ENCODE results near the gene FIBP. TPM values are rescaled to one million over a fixed set of nuclear protein-coding genes. Genes with fewer than 3 reads are reported as not detected.
A peak's percentile ranks its signal among the peaks of the same experiment; 100 is the strongest.

FIBP gene
- total and polyA plus RNA-seq, 10 of the 15 experiments (the other 5 are each of a cell fraction or from before 2014, with no cell fraction given) = 65.1 to 182 (median 94.6) TPM

GRCh38 chr11:65886826-65887722, 1.2 kb downstream of the FIBP start:
- H3K4me1 ChIP-seq (ENCODE audit: control insufficient read depth, insufficient read depth, low read length) = peaks cover 23% of the 10 kb centered on the region
- in situ Hi-C loops (cut with MboI) = no loop called here

More at GRCh38 chr11:65886826-65887722, 1.2 kb downstream of the FIBP start:
- Histone ChIP-seq H3K27ac (ENCODE audit: control insufficient read depth, insufficient read depth) (peak overlapping the region; percentile 70; the same call in 1 of the 2 replicates), H3K4me2 (ENCODE audit: control insufficient read depth, insufficient read depth) (peak overlapping the region; percentile 88), H3K79me2 (ENCODE audit: control insufficient read depth, insufficient read depth, low read length) (peaks cover 37% of the 10 kb centered on the region), H3K27me3 (replicated peaks in 1 of 2; ENCODE audit: control insufficient read depth in 2 of 2, insufficient read depth in 2 of 2, low read length in 1 of 2) (no peaks in the 10 kb centered on the region), H2AFZ (ENCODE audit: control insufficient read depth, low read depth, low read length) (no peak overlapping the region), H4K20me1 (ENCODE audit: control insufficient read depth, insufficient read depth) (no peaks in the 10 kb centered on the region), H3K9ac (ENCODE audit: control insufficient read depth, insufficient read depth, low read length) (peak overlapping the region; percentile 73), H3K4me3 (peak overlapping the region; percentile 90), H3K9me3 (replicated peaks; ENCODE audit: control insufficient read depth, insufficient read depth, low read length) (no peaks in the 10 kb centered on the region), H3K36me3 (ENCODE audit: control insufficient read depth in 2 of 2, insufficient read depth in 2 of 2, low read length in 1 of 2) (peaks cover 12 to 25% of the 10 kb centered on the region in 2 experiments)
- 68% methylated on average over 13 of the region's 14 CpGs for WGBS (ENCODE audit: insufficient coverage, insufficient replicate concordance, low lambda C conversion rate, missing lambda C conversion rate)
- POLR2A ChIA-PET = interaction anchor here (0.6 to 4.9 kb wide), 10 partner anchors 9 to 143 kb away, joined by 3 to 62 read pairs (median 7); partner anchors contain the start of genes BANF1, CFL1, EIF1AD and MUS81
- no TSS peak for BruUV-seq (replicated peaks)
- no peak for DNase-seq (ENCODE audit: low read depth, low spot score)
- intact Hi-C loops (cut with micrococcal nuclease; ENCODE audit: unreplicated experiment) = no loop called here
- ATAC-seq = no peak
- CTCF ChIA-PET = interaction anchor here (0.6 to 11.0 kb wide), 17 partner anchors 12 to 399 kb away, joined by 3 to 167 read pairs (median 7); partner anchors contain the start of genes CFL1, FOSL1, MUS81 and RNASEH2C
- no peak for TF ChIP-seq ZNF687 (IDR thresholded peaks at IDR 0.05)
- TF ChIP-seq FOXM1 (IDR thresholded peaks at IDR 0.05; ENCODE audit: low read depth, low read length) = no peak
- TF ChIP-seq MAX (IDR thresholded peaks at IDR 0.05; ENCODE audit: low read depth, low read length) = no peak
- TF ChIP-seq SRF (IDR thresholded peaks at IDR 0.05; ENCODE audit: low read depth in 2 of 2, low read length in 2 of 2) = no peak
- no peak for TF ChIP-seq FOS (IDR thresholded peaks at IDR 0.05; ENCODE audit: borderline replicate concordance, extremely low read depth, insufficient read length)
- no peak for TF ChIP-seq CHD1 (IDR thresholded peaks at IDR 0.05; ENCODE audit: low read depth, low read length)
- TF ChIP-seq HSF1 (IDR thresholded peaks at IDR 0.05; ENCODE audit: low read depth, low read length) = no peak
- TF ChIP-seq USF2 (IDR thresholded peaks at IDR 0.05; ENCODE audit: borderline replicate concordance, low read depth, low read length) = no peak
- RAD21 ChIA-PET (ENCODE audit: unreplicated experiment) = interaction anchor here (1.7 to 8.0 kb wide), 6 partner anchors 11 to 105 kb away, joined by 4 to 76 read pairs (median 20); partner anchors contain the start of genes CFL1 and MUS81
- FAIRE-seq = no peak
- SMC1A ChIA-PET (ENCODE audit: uncharacterized antibody, unreplicated experiment) = interaction anchor here (0.6 to 6.7 kb wide), 9 partner anchors 13 to 98 kb away, joined by 3 to 52 read pairs (median 4); partner anchors contain the start of genes CFL1, FOSL1 and MUS81

Data from GM12878 (cell line).